GM19193 (cell line): ENCODE results near the gene NR0B2.

ENCODE experiments used
- POLR2A ChIP-seq: IDR thresholded peaks from 4 replicates; pipeline ENCODE4 v1.6.1; 2011; ENCODE audit not compliant: insufficient read depth, insufficient read length; ENCODE audit errors: extremely low read depth

Gene NR0B2

DNA sequence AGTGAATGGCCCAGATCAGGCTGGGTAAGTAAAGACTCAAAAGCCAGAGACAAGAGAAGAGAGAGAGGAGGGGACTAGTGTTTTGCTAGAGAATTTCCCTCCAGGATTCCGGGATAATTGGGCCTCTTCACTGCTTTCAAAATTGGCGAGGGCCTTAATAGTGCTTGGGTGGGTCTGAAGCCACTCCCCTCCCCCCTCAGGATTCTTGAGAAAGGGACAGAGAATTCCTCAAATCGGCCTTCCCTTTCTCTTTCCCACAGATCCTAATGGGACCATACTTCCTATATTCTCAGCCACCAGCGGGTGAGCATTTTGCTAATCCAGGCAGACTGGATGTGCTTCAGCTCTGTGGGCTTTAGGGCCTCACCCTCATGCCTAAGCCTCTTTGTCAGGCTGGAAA lies 38.9 kb downstream of the NR0B2 start:
- no peak for TF ChIP-seq POLR2A

DNA sequence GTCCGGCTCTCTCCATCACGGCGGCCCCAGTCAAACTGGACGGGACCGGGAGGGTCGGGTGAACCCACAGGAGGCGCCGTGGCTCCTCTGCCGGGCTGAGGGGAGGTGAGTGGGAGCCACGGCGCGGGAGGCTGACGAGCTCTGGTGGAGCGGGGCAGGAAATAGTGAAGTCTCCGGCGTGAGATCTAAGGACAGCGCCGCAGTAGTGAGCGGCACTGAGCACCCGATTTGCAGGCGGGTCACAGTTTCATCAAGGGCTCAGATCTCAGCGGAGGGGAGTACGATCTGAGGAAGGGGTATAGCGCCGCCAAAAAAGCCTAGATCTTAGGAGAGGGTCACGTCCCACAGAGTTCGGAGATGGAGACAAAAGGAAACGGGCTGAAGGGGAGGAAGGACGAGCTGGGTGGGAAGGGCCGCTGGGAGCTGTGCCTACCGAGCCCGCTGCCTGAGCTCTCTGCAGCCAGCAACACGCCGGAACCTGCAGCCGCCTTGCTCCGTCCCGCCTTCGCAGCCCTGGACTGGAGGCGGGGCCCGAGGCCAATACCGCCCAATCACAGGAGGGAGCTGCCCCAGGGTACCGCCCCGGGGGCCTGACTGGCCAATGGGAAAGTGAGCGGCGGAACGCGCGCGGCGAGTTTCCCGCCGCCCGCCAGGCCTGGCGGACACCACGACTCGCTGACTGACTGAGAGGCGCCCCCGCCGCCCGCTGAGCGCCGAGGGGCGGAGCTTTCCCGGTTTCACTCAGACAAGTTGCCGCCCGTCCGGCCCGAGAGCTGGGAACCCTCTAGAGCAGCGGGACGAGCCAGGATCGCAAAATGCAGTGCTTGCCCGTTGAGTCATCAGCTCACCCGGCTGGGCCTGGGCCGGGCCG lies 48.9 kb downstream of the NR0B2 start:
- TF ChIP-seq POLR2A, result peak; percentile 98

DNA sequence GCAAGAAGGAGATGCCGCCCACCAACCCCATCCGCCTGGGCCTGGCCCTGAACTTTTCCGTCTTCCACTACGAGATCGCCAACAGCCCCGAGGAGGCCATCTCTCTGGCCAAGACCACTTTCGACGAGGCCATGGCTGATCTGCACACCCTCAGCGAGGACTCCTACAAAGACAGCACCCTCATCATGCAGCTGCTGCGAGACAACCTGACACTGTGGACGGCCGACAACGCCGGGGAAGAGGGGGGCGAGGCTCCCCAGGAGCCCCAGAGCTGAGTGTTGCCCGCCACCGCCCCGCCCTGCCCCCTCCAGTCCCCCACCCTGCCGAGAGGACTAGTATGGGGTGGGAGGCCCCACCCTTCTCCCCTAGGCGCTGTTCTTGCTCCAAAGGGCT lies 50.1 kb downstream of the NR0B2 start:
- TF ChIP-seq POLR2A, result no peak

DNA sequence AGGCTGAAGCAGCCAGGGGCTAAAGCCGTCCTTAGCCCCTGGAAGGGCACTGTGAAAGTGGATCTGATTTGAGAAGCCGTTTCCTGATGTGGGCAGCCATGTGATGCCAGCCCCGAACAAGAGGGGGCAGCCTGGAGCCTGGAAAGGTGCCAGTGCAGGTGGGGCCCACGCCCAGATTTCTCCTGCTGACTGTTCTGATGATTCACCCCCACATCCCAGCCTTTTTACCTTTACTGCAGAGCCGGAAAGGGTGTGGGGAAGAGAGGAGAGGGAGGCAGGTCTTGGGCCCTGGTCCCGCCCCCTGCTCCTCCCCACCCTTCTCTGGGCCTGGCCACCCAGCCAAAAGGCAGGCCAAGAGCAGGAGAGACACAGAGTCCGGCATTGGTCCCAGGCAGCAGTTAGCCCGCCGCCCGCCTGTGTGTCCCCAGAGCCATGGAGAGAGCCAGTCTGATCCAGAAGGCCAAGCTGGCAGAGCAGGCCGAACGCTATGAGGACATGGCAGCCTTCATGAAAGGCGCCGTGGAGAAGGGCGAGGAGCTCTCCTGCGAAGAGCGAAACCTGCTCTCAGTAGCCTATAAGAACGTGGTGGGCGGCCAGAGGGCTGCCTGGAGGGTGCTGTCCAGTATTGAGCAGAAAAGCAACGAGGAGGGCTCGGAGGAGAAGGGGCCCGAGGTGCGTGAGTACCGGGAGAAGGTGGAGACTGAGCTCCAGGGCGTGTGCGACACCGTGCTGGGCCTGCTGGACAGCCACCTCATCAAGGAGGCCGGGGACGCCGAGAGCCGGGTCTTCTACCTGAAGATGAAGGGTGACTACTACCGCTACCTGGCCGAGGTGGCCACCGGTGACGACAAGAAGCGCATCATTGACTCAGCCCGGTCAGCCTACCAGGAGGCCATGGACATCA lies 50.7 kb downstream of the NR0B2 start, which contains the start of gene SFN:
SFN (plus strand) TSS at position 369 of the 904 bp plus-strand sequence; CDS start at position 433, 64 bp downstream.
- no peak for TF ChIP-seq POLR2A

DNA sequence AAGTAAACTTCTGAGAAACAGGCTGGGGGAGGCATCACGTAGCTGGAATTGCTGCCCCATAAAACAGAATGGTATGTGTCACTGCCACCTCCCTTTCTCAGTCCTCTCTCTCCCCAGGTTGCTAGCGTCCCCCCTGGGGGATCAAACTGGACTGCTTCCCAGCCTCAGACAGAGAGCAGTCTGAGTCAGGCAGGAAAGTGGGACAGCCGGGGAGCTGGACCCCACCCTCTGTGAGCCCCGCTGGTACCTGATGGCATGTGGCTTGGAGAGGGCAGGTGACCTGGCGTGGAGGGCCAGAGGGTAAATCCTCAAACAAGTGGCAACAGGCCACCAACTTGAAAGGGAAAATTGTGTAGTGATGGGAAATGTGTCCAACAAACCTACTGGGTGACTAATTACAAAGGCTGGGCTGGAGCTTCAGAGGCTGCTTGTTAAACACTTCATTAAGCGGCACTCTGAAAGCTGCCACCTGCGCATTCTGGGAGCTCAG lies 51.8 kb downstream of the NR0B2 start:
- TF ChIP-seq POLR2A, result no peak
